Heart left ventricle (tissue), 16 donors: ENCODE data around the gene CDKN3. TPM values are rescaled to one million over a fixed set of nuclear protein-coding genes. Genes with fewer than 3 reads are reported as not detected.

Experiments
- ATAC-seq, 4 donors: fragments of 200-7000 bp; cut with Tn5 transposase; one replicate each; pipeline ENCODE4 v1.9.1; 2020 to 2022; ENCODE audit warnings: moderate library complexity in 4 of 4, mild to moderate bottlenecking in 3 of 4, moderate number of reproducible peaks in 1 of 4
- DNase-seq, 5 donors: peaks; one replicate each; pipeline ENCODE4 v3.0.0-alpha.2; 2020
- H3K27ac ChIP-seq, 12 donors: fragments of 200-600 bp; sonication (generic) in 4 of 12; one replicate each; pipeline versions ENCODE4 v1.5.0 to v1.8.0; 2016 to 2022; ENCODE audit warnings: mild to moderate bottlenecking in 2 of 12
- H3K27me3 ChIP-seq, 9 donors: fragments of 200-600 bp; sonication (generic) in 2 of 9; one replicate each; pipeline versions ENCODE4 v1.5.1 to v1.8.0; 2016 to 2022; ENCODE audit warnings: mild to moderate bottlenecking in 3 of 9
- H3K36me3 ChIP-seq, 9 donors: fragments of 200-600 bp; sonication (generic) in 2 of 9; one replicate each; pipeline versions ENCODE4 v1.5.0 to v1.8.0; 2018 to 2022; ENCODE audit warnings: mild to moderate bottlenecking in 2 of 9
- H3K4me1 ChIP-seq, 12 donors: fragments of 200-600 bp; sonication (generic) in 4 of 12; one replicate each; pipeline versions ENCODE4 v1.5.0 to v1.8.0; 2016 to 2022; ENCODE audit warnings: mild to moderate bottlenecking in 3 of 12
- H3K4me3 ChIP-seq, 12 donors: fragments of 200-600 bp; sonication (generic) in 4 of 12; one replicate each; pipeline versions ENCODE4 v1.5.0 to v1.8.0; 2017 to 2022; ENCODE audit warnings: mild to moderate bottlenecking in 9 of 12, moderate library complexity in 4 of 12
- H3K9me3 ChIP-seq, 12 donors: fragments of 200-600 bp; sonication (generic) in 4 of 12; one replicate each; pipeline versions ENCODE4 v1.5.0 to v1.8.0; 2016 to 2022; ENCODE audit warnings: mild to moderate bottlenecking in 1 of 12
- CTCF ChIP-seq, 12 donors: fragments of 200-600 bp; sonication (generic) in 4 of 12; IDR thresholded peaks; one replicate each; pipeline versions ENCODE4 v1.5.0 to v1.8.0; 2018 to 2022; ENCODE audit warnings: antibody characterized with exemption in 12 of 12, mild to moderate bottlenecking in 5 of 12
- POLR2A ChIP-seq, 2 donors: fragments of 450-650 bp; IDR thresholded peaks; one replicate each; pipeline ENCODE4 v1.6.1; 2017; ENCODE audit warnings: antibody characterized with exemption in 2 of 2, mild to moderate bottlenecking in 2 of 2, moderate library complexity in 2 of 2
- WGBS, 4 donors: extraction: QIAGEN DNeasy Blood & Tissue Kit in 2 of 4; methylation state at CpG; one replicate each; pipeline versions ENCODE4 v1.1.5 to v1.1.7; 2013 to 2018; 5-methylcytosine and 5-hydroxymethylcytosine counted together
- intact Hi-C, 10 donors: fragments of 100-400 bp; cut with DNase I; formaldehyde crosslinking; loops; one replicate each; pipeline versions ENCODE4 v1.11.1 to v1.14.2; 2022
- polyA plus RNA-seq, 2 donors: library from polyadenylated mRNA; stranded (reverse); fragments of 200-250 nt; gene quantifications; one replicate each; pipeline ENCODE4 v1.2.3, GENCODE V29; 2013
- total RNA-seq, 9 donors: library from RNA; depleted of rRNA in 2 of 9; stranded (reverse); fragments of >200 nt in 2 of 9; fragmentation: NEBNext Ultra II Directional in 3 of 9; extraction: Animal tissue kit (Norgen Biotek cat#: 25700) in 3 of 9; gene quantifications; one replicate each; pipeline versions ENCODE4 v1.1.0 to v1.2.4, GENCODE V29; 2016 to 2023
- donor health status: ischemic (EF 13 %, LVEDD 7.1; RV severe dilation, severe dysfunction).
- donor health status: healthy with polysubstance abuse.
- donor health status: DM: no; HTN: yes; CAD: no.
- donor health status: DM: no; HTN: no; CAD: no.
- donor health status: ischemic (EF 25% LVEDD 6.9; RV normal size, moderate dysfunction).
- donor health status: ischemic (EF 25% LVEDD 5.7; RV mildly dilated, moderate dysfunction).
- donor health status: healthy.
- donor health status: DM: yes; HTN: yes; CAD: no.
- donor health status: ischemic (EF 35%, LVEDD 5.7; RV mildly dilated, moderate dysfunction).
- donor health status: nonischemic (EF 11% LVEDD 7.7; RV severe dilation, severe dysfunction).
- donor health status: DM: yes; HTN: yes; CAD: no.
- donor health status: PGD.
- donor health status: ischemic (EF 29% LVEDD 5.4; RV normal size, mild dysfunction).
- donor health status: nonischemic (EF 23%, LVEDD 6.1; RV moderate dilation, normal function).

Gene CDKN3
- total and polyA plus RNA-seq, 11 donors, result 1.9 to 25.5 (median 4.4) TPM

DNA sequence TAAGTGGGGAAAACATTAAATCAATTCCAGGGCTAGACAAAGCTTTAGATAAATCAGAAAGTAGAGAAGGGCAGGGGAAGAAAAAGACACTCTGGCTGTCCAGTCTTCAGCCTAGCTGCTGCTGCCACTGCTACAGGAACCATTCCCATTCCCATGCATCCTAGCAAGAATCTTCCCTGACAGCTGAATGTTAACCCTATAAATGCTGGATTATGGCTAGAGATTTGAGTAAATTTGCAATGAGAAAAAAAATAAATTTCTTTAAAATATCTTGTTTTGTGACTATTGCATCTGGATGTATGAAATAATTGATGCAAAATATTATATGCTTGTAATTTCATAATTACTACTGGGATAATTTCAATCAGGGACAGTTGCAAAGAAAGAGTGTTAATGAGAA, 15.0 kb upstream of the CDKN3 start:
- ATAC-seq, result no peak
- intact Hi-C loops, result no loop called here

GRCh38 chr14:54383835-54384234, 13.0 kb upstream of the CDKN3 start:
- ATAC-seq, result no peak

More for the DNA sequence above, 15.0 kb upstream of the CDKN3 start:
- Histone ChIP-seq H3K36me3 (no peaks in the 10 kb centered on the region), H3K27me3 (no peaks in the 10 kb centered on the region), H3K4me1 (peaks cover 0 to 2% (median 0%) of the 10 kb centered on the region in 12 donors), H3K9me3 (peaks cover 0 to 7% (median 0%) of the 10 kb centered on the region in 12 donors), H3K4me3 (no peak overlapping the region), H3K27ac (no peak overlapping the region)
- no peak for DNase-seq
- TF ChIP-seq CTCF (IDR thresholded peaks at IDR 0.05) (no peak), POLR2A (IDR thresholded peaks at IDR 0.05) (no peak)

GRCh38 chr14:54385556-54385955, 11.3 kb upstream of the CDKN3 start:
- H3K4me1 ChIP-seq, result no peaks in the 10 kb centered on the region
- no peak overlapping the region for H3K27ac ChIP-seq
- DNase-seq, result no peak
- ATAC-seq, result no peak
- no peaks in the 10 kb centered on the region for H3K27me3 ChIP-seq
- intact Hi-C loops, result no loop called here
- WGBS, 4 donors, result 81 to 88% (median 87%) methylated on average over 4 of the region's 4 CpGs
- no peak for TF ChIP-seq CTCF (IDR thresholded peaks at IDR 0.05)
- no peak for TF ChIP-seq POLR2A (IDR thresholded peaks at IDR 0.05)
- no peak overlapping the region for H3K4me3 ChIP-seq
- peaks cover 0 to 5% (median 0%) of the 10 kb centered on the region in 12 donors for H3K9me3 ChIP-seq
- no peaks in the 10 kb centered on the region for H3K36me3 ChIP-seq

More at GRCh38 chr14:54383835-54384234, 13.0 kb upstream of the CDKN3 start:
- TF ChIP-seq CTCF (IDR thresholded peaks at IDR 0.05) (no peak), POLR2A (IDR thresholded peaks at IDR 0.05) (no peak)
- intact Hi-C loops, result no loop called here
- H3K36me3 ChIP-seq, result no peaks in the 10 kb centered on the region
- no peak overlapping the region for H3K4me3 ChIP-seq
- no peaks in the 10 kb centered on the region for H3K27me3 ChIP-seq
- no peak overlapping the region for H3K27ac ChIP-seq
- peaks cover 0 to 7% (median 0%) of the 10 kb centered on the region in 12 donors for H3K9me3 ChIP-seq
- WGBS, 4 donors, result 93 to 96% (median 95%) methylated on average over 4 of the region's 4 CpGs
- peaks cover 0 to 2% (median 0%) of the 10 kb centered on the region in 12 donors for H3K4me1 ChIP-seq
- DNase-seq, result no peak

DNA sequence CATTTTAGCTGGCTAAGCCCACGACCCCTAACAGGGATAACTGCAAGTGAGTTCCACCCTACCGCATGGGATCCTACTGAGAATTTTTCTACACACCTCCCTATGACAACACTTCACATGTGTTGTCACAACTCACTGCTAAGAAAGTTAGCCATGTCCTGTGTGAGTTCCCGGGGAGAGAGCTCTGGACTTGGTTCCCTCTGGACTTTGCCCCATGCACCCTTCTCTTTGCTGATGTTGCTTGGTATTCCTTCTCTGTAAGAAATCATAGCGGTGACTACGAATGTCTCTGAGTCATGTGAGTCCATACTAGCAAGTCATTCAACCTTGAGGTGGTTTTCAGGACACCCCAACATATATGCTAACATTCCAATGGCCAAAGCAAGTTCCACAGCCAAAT, 9.5 kb upstream of the CDKN3 start:
- TF ChIP-seq POLR2A (IDR thresholded peaks at IDR 0.05), result no peak
- no peak for TF ChIP-seq CTCF (IDR thresholded peaks at IDR 0.05)
- Histone ChIP-seq H3K9me3 (no peaks in the 10 kb centered on the region), H3K4me3 (no peak overlapping the region), H3K27me3 (no peaks in the 10 kb centered on the region), H3K27ac (no peak overlapping the region), H3K4me1 (no peaks in the 10 kb centered on the region), H3K36me3 (no peaks in the 10 kb centered on the region)
- 90 to 94% (median 93%) methylated on average over 5 of the region's 5 CpGs for WGBS, 4 donors
- no peak for ATAC-seq
- no peak for DNase-seq
- intact Hi-C loops, result no loop called here
